ENCODE data around the gene FZD4. TPM values are rescaled to one million over a fixed set of nuclear protein-coding genes. Genes with fewer than 3 reads are reported as not detected.
"Not testable (repeated sequence)": the region's sequence is repeated elsewhere in the genome, so short reads cannot be mapped to it uniquely, and the experiment has no call there.

The FZD4 gene
- total RNA-seq, 1 donor from 2014 or later, result 6.6 TPM

DNA sequence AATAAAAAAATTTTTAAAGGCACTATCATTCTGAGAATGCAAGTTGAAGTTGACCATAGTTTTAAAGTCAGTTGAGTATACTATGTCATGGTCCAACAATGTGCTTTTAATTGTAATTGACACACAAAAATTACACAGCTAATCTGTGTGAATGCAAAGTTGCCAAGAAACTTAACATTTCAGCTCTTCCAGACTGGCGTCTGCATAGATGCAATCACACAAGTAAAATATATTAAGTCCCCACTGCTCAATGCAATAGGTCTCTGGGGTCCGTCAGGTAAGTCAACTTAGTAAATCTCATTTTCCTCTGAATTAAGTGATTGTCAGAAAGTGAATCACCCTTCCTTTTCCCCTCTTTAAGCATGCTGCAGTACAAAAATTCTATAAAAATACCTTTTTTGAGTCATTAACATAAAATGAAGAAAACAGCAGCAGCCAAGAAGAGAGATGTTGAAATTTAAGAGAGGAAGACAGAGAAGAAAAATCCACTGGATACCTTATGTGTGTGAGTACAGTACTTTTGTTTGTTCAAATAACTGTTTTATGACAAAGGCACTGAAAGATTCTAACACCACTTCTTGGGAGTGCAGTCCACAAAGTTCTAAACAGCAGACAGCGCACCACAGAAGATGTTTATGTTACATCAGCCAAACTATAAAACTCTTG lies 5.1 kb downstream of the FZD4 start:
- peaks cover 51% of the 10 kb centered on the region for H3K4me1 Mint-ChIP-seq (ENCODE audit: low read depth)
- H3K27me3 Mint-ChIP-seq (ENCODE audit: low read depth), result no peaks in the 10 kb centered on the region
- DNase-seq (ENCODE audit: low spot score), result no peak
- TF ChIP-seq, protein P1, sequence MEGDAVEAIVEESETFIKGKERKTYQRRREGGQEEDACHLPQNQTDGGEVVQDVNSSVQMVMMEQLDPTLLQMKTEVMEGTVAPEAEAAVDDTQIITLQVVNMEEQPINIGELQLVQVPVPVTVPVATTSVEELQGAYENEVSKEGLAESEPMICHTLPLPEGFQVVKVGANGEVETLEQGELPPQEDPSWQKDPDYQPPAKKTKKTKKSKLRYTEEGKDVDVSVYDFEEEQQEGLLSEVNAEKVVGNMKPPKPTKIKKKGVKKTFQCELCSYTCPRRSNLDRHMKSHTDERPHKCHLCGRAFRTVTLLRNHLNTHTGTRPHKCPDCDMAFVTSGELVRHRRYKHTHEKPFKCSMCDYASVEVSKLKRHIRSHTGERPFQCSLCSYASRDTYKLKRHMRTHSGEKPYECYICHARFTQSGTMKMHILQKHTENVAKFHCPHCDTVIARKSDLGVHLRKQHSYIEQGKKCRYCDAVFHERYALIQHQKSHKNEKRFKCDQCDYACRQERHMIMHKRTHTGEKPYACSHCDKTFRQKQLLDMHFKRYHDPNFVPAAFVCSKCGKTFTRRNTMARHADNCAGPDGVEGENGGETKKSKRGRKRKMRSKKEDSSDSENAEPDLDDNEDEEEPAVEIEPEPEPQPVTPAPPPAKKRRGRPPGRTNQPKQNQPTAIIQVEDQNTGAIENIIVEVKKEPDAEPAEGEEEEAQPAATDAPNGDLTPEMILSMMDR (IDR thresholded peaks at IDR 0.05), result no peak
- no peak overlapping the region for H3K27ac Mint-ChIP-seq (ENCODE audit: unreplicated experiment)
- no peaks in the 10 kb centered on the region for H3K9me3 Mint-ChIP-seq (ENCODE audit: low read depth)
- peaks cover 11% of the 10 kb centered on the region for H3K36me3 Mint-ChIP-seq (ENCODE audit: low read depth)
- no peak overlapping the region for H3K4me3 Mint-ChIP-seq (ENCODE audit: unreplicated experiment)

DNA sequence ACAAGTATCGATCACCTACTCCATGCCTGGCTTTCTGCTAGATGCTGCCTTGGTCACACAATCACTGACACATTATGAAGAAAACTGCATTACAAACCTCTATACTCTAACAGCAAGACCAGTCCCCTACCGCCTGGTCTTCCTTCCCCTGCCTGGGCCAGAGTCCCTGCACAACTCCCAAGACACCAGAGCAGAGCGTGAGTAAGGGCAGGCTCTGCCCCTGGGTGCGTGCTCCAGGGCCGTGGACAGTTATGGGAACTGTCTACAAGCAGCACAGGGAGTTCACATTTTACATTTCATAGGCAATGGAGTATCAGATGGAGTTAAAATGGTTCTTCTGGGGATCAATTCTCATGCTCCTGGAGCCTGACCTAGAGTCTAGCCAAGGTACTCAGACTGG lies 6.5 kb downstream of the FZD4 start:
- TF ChIP-seq, protein P1 (IDR thresholded peaks at IDR 0.05), result no peak
- H3K27me3 Mint-ChIP-seq (ENCODE audit: low read depth), result no peaks in the 10 kb centered on the region

DNA sequence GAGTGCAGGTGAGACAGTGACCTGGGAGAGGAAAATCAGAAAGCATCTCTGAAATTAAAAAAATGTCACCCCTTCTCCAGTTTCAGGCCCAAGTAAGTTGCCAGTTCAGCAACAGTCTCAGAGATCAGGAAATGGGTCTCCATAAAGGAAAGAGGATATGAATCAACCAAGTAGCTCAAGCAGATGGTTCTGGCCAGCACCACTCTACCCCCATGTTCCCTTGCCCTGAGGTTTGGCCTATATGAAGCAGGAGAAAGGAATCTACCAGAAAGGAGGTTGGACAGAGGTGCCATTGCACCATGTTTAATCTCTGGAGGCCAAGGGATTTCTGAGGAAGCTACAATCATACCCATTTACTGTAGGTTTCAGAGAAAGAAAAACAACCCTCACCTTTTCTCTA lies 7.7 kb downstream of the FZD4 start:
- no peak overlapping the region for H3K27ac Mint-ChIP-seq (ENCODE audit: unreplicated experiment)
- H3K36me3 Mint-ChIP-seq (ENCODE audit: low read depth), result peaks cover 11% of the 10 kb centered on the region
- peaks cover 31% of the 10 kb centered on the region for H3K4me1 Mint-ChIP-seq (ENCODE audit: low read depth)
- TF ChIP-seq, protein P1 (IDR thresholded peaks at IDR 0.05), result no peak
- DNase-seq (ENCODE audit: low spot score), result no peak
- H3K27me3 Mint-ChIP-seq (ENCODE audit: low read depth), result no peaks in the 10 kb centered on the region
- H3K9me3 Mint-ChIP-seq (ENCODE audit: low read depth), result no peaks in the 10 kb centered on the region
- H3K4me3 Mint-ChIP-seq (ENCODE audit: unreplicated experiment), result no peak overlapping the region

More for the DNA sequence above, 6.5 kb downstream of the FZD4 start:
- Mint-ChIP-seq H3K4me3 (ENCODE audit: unreplicated experiment) (no peak overlapping the region), H3K9me3 (ENCODE audit: low read depth) (no peaks in the 10 kb centered on the region), H3K27ac (ENCODE audit: unreplicated experiment) (no peak overlapping the region), H3K36me3 (ENCODE audit: low read depth) (peaks cover 11% of the 10 kb centered on the region), H3K4me1 (ENCODE audit: low read depth) (peaks cover 43% of the 10 kb centered on the region)
- no peak for DNase-seq (ENCODE audit: low spot score)

DNA sequence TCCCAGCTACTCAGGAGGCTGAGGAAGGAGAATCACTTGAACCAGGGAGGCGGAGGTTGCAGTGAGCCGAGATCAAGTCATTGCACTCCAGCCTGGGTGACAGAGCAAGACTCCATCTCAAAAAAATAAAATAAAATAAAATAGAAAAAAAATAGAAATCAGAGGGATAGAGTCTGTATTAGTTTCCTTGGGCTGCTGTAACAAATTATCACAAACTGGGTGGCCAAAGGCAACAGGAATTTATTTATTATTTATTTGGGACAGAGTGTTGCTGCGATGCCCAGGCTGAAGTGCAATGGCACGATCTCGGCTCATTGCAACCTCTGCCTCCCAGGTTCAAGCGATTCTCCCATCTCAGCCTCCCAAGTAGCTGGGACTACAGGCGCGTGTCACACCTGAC lies 11.7 kb downstream of the FZD4 start:
- not testable (repeated sequence) for H3K27me3 Mint-ChIP-seq (ENCODE audit: low read depth); H3K4me3 Mint-ChIP-seq (ENCODE audit: unreplicated experiment); DNase-seq (ENCODE audit: low spot score); H3K9me3 Mint-ChIP-seq (ENCODE audit: low read depth); H3K36me3 Mint-ChIP-seq (ENCODE audit: low read depth); H3K27ac Mint-ChIP-seq (ENCODE audit: unreplicated experiment)
- H3K4me1 Mint-ChIP-seq (ENCODE audit: low read depth), result peaks cover 41% of the 10 kb centered on the region

DNA sequence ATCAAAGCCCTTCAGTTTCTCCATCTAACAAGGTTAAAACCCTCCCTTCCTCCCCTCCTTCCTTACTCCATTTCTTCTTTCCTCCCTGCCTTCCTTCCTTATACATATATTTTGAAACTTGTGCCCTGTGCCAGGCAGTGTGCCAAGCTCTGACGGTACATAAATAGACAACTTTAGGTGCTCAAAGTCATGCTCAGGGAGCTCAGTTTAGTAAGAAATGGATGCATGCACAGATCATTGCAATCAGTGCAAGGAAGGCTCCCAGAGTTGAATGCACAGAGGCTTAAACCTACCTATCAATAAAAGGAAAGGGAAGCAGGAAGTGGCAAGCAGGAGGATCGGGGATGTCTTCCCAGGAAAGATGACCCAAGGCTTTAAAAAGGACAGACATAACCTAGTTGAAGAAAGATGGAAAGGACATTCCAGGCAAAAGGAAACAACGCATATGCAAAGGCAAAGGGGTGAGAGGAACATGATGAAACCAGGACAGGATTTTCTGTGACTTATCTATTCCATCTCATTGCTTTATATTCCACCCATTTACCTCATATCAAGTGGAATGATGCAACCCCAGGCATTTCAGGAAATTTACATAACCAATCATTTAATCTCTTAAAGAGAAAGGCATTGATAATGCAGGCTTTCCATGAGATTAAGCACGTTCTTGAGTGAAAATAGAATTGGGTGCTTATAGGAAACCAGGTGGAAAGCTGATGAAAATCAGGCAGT lies 13.2 kb downstream of the FZD4 start:
- no peak overlapping the region for H3K4me3 Mint-ChIP-seq (ENCODE audit: unreplicated experiment)
- H3K4me1 Mint-ChIP-seq (ENCODE audit: low read depth), result peaks cover 38% of the 10 kb centered on the region
- H3K9me3 Mint-ChIP-seq (ENCODE audit: low read depth), result no peaks in the 10 kb centered on the region
- peaks cover 3% of the 10 kb centered on the region for H3K36me3 Mint-ChIP-seq (ENCODE audit: low read depth)
- no peak overlapping the region for H3K27ac Mint-ChIP-seq (ENCODE audit: unreplicated experiment)
- DNase-seq (ENCODE audit: low spot score), result no peak
- no peaks in the 10 kb centered on the region for H3K27me3 Mint-ChIP-seq (ENCODE audit: low read depth)
- TF ChIP-seq, protein P1 (IDR thresholded peaks at IDR 0.05), result no peak
